Astrocyte (in vitro differentiated cells and primary cell): ENCODE data around the gene ZFP36L1.

Experiments
- CTCF ChIP-seq: IDR thresholded peaks from 2 replicates; pipeline ENCODE4 v1.5.1; 2011; ENCODE audit warnings: low read depth, mild to moderate bottlenecking, inconsistent platforms, low read length, moderate library complexity; ENCODE audit not compliant: insufficient read depth
- EZH2 ChIP-seq: IDR thresholded peaks from 2 replicates; pipeline ENCODE4 v1.6.1; 2012; ENCODE audit warnings: mild to moderate bottlenecking, low read length, inconsistent platforms; ENCODE audit not compliant: insufficient read depth

DNA sequence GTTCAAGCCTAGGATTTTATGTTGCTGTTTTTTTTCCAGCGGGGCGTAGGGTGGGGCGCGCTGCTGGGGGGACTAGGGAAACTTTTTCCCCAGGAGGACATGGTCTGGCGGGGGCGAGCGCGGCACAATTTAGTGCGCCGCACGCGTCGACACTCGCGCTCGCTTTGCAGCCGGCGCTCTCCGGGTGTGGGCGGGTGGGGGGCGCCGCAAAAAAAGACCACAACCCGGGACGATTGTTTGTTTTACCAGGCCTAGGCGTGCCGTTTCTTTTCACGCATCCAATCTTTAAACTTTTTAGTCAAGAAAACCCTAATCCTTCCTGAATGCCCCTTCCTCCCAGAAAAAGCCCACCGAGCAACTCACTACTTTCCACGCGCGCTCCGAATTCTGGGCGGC, 865 bp upstream of the ZFP36L1 start:
- TF ChIP-seq CTCF (no peak), EZH2 (no peak)
